Measurements from ENCODE around the gene DGKB.

GRCh38 chr7:14376711-14377110, 525.8 kb downstream of the DGKB start:
- TF ChIP-seq CTCF (IDR thresholded peaks at IDR 0.05; ENCODE audit: insufficient read depth, low read length) (no peak), POLR2AphosphoS5 (IDR thresholded peaks at IDR 0.05; ENCODE audit: low read depth) (no peak), REST (IDR thresholded peaks at IDR 0.05; ENCODE audit: insufficient replicate concordance, low read depth) (no peak)
